ENCODE data around the gene TTC13.

Gene TTC13

DNA sequence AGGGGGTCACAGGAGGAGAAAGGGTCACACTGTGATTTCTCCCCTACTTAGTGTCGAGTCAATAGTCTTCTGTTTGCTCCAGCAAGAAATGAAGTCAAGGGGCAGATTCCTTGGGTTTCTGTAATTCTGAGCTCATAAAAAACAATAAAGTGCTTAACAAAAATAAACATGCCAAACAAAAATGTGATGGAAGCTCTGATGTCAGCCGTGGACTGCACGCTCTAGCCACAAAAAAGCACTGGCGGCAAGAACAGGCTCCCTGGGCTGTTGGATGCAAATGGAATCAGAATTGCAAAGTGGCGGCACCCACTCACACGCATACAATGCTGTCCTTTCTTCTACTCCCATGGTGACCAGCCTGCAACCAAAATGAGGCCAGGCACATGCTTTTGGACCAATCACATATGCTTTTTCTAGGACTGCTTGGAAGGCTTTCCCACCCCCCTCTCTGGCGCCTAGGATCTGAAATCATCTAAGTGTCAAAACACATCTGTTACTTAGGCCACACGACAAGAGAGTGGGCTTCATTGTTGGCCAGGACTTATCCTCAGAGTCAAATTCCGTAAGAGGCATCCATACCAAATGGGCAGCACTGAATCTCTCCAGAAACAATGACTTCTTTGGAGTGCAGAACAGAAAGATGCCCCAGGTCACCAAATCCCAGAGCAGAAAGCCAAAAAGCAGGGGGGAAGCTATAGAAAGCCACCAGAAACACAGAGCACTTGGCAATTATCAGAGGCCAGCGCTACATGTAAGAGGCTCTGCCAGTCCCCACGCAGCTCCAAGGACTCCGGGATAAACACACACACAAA, 119.5 kb downstream of the TTC13 start:
- Histone ChIP-seq H3K36me3 (ENCODE audit: control insufficient read depth, insufficient read depth, low read length) (peaks cover 17% of the 10 kb centered on the region), H3K27me3 (ENCODE audit: control insufficient read depth, insufficient read depth, low read length, poor library complexity, severe bottlenecking) (no peaks in the 10 kb centered on the region), H3K4me1 (ENCODE audit: control insufficient read depth, insufficient read depth, low read length) (peaks cover 60% of the 10 kb centered on the region), H3K27ac (ENCODE audit: insufficient read depth, low read depth, low read length, poor library complexity, severe bottlenecking) (peak overlapping the region; percentile 82), H3K4me3 (ENCODE audit: insufficient read depth, low read depth, low read length) (no peak overlapping the region), H3K9me3 (ENCODE audit: control insufficient read depth, low read length) (no peaks in the 10 kb centered on the region)
- 66 to 69% methylated on average over 12 of the region's 12 CpGs for WGBS, 2 experiments

- 95 to 97% methylated on average over 5 to 6 of the region's 7 CpGs for WGBS, 2 experiments
- no peaks in the 10 kb centered on the region for H3K9me3 ChIP-seq (ENCODE audit: control insufficient read depth, low read length)
- peak overlapping the region; percentile 82 for H3K27ac ChIP-seq (ENCODE audit: insufficient read depth, low read depth, low read length, poor library complexity, severe bottlenecking)
- H3K4me3 ChIP-seq (ENCODE audit: insufficient read depth, low read depth, low read length), result no peak overlapping the region
- H3K4me1 ChIP-seq (ENCODE audit: control insufficient read depth, insufficient read depth, low read length), result peaks cover 54% of the 10 kb centered on the region
- H3K36me3 ChIP-seq (ENCODE audit: control insufficient read depth, insufficient read depth, low read length), result peaks cover 24% of the 10 kb centered on the region
- no peaks in the 10 kb centered on the region for H3K27me3 ChIP-seq (ENCODE audit: control insufficient read depth, insufficient read depth, low read length, poor library complexity, severe bottlenecking)
These were observed 120.3 kb downstream of the TTC13 start for GRCh38 chr1:230858236-230858820.

DNA sequence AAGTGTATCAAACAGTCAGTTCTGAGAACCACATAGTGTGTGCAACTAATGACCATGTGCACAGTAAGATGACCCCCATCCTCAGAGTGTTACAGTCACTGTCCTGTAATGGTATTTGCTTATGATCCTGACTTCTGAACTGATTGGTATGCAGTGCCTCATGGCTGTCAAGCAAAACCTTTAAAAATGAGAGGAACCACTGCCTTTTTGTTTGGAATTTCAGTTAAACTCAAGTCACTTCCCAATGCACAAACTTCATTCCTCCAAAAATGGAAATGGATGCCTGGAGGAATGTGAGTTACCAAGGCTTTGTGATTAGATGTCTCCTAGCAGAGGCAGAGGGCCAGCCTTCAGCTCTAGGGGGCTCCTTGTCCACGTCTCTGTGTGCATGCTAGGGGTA, 120.8 kb downstream of the TTC13 start:
- H3K27me3 ChIP-seq (ENCODE audit: control insufficient read depth, insufficient read depth, low read length, poor library complexity, severe bottlenecking), result no peaks in the 10 kb centered on the region
- no peaks in the 10 kb centered on the region for H3K9me3 ChIP-seq (ENCODE audit: control insufficient read depth, low read length)
- H3K27ac ChIP-seq (ENCODE audit: insufficient read depth, low read depth, low read length, poor library complexity, severe bottlenecking), result peak overlapping the region; percentile 4
- H3K4me3 ChIP-seq (ENCODE audit: insufficient read depth, low read depth, low read length), result no peak overlapping the region
- peaks cover 53% of the 10 kb centered on the region for H3K4me1 ChIP-seq (ENCODE audit: control insufficient read depth, insufficient read depth, low read length)
- H3K36me3 ChIP-seq (ENCODE audit: control insufficient read depth, insufficient read depth, low read length), result peaks cover 30% of the 10 kb centered on the region
- WGBS, 2 experiments, result 84 to 90% methylated on average over 1 of the region's 1 CpG

GRCh38 chr1:230857077-230857476, 121.6 kb downstream of the TTC13 start:
- peaks cover 31% of the 10 kb centered on the region for H3K36me3 ChIP-seq (ENCODE audit: control insufficient read depth, insufficient read depth, low read length)
- peaks cover 54% of the 10 kb centered on the region for H3K4me1 ChIP-seq (ENCODE audit: control insufficient read depth, insufficient read depth, low read length)

More at GRCh38 chr1:230857077-230857476, 121.6 kb downstream of the TTC13 start:
- H3K4me3 ChIP-seq (ENCODE audit: insufficient read depth, low read depth, low read length), result no peak overlapping the region
- 94 to 95% methylated on average over 13 of the region's 13 CpGs for WGBS, 2 experiments
- no peaks in the 10 kb centered on the region for H3K9me3 ChIP-seq (ENCODE audit: control insufficient read depth, low read length)
- no peak overlapping the region for H3K27ac ChIP-seq (ENCODE audit: insufficient read depth, low read depth, low read length, poor library complexity, severe bottlenecking)
- H3K27me3 ChIP-seq (ENCODE audit: control insufficient read depth, insufficient read depth, low read length, poor library complexity, severe bottlenecking), result no peaks in the 10 kb centered on the region
